EL (cell line): ENCODE measurements around the gene NFKBIL1.
"Not testable (repeated sequence)": the region's sequence is repeated elsewhere in the genome, so short reads cannot be mapped to it uniquely, and the experiment has no call there.

Experiments
- DNase-seq: peaks from one replicate; pipeline ENCODE4 v3.0.0-alpha.2; 2016

The NFKBIL1 gene

GRCh38 chr6:31546958-31547726 is at the start of gene NFKBIL1:
Gene NFKBIL1, plus strand, starts transcription at chr6:31547608. Its CDS starts 87 bp downstream, at chr6:31547695.
- peak; percentile 98 for DNase-seq

- DNase-seq: no peak
Measured at GRCh38 chr6:31498748-31499147, 48.7 kb upstream of the NFKBIL1 start.

- not testable (repeated sequence) for DNase-seq
Measured at GRCh38 chr6:31499648-31500047, 47.8 kb upstream of the NFKBIL1 start.

GRCh38 chr6:31502586-31502985 is 44.8 kb upstream of the NFKBIL1 start:
- DNase-seq: no peak

- DNase-seq: not testable (repeated sequence)
Measured at GRCh38 chr6:31509036-31509435, 38.4 kb upstream of the NFKBIL1 start.

- no peak for DNase-seq
Measured at GRCh38 chr6:31510007-31510406, 37.4 kb upstream of the NFKBIL1 start.

GRCh38 chr6:31513456-31514165 is 33.8 kb upstream of the NFKBIL1 start:
- peak; percentile 55 for DNase-seq

GRCh38 chr6:31521835-31522234 is 25.6 kb upstream of the NFKBIL1 start:
- no peak for DNase-seq

- no peak for DNase-seq
Measured at GRCh38 chr6:31525553-31525931, 21.9 kb upstream of the NFKBIL1 start.

GRCh38 chr6:31525932-31526591 is 21.3 kb upstream of the NFKBIL1 start:
- peak; percentile 60 for DNase-seq

- DNase-seq: peak; percentile 29
Measured at GRCh38 chr6:31528307-31528777, 19.1 kb upstream of the NFKBIL1 start.

GRCh38 chr6:31528821-31529328 is 18.5 kb upstream of the NFKBIL1 start, which contains the start of gene MCCD1:
Gene MCCD1, plus strand, starts transcription at chr6:31528962. Its CDS starts 53 bp downstream, at chr6:31529015.
- no peak for DNase-seq

GRCh38 chr6:31529329-31530150 is 17.9 kb upstream of the NFKBIL1 start:
- no peak for DNase-seq

- DNase-seq: no peak
Measured at GRCh38 chr6:31530659-31531058, 16.7 kb upstream of the NFKBIL1 start.

- no peak for DNase-seq
Measured at GRCh38 chr6:31531162-31531561, 16.2 kb upstream of the NFKBIL1 start.

GRCh38 chr6:31531771-31532643 is 15.4 kb upstream of the NFKBIL1 start:
- no peak for DNase-seq

- no peak for DNase-seq
Measured at GRCh38 chr6:31532644-31533454, 14.6 kb upstream of the NFKBIL1 start.

- no peak for DNase-seq
Measured at GRCh38 chr6:31533455-31533841, 14.0 kb upstream of the NFKBIL1 start.

GRCh38 chr6:31534011-31534410 is 13.4 kb upstream of the NFKBIL1 start:
- DNase-seq: no peak

- no peak for DNase-seq
Measured at GRCh38 chr6:31534521-31535040, 12.8 kb upstream of the NFKBIL1 start.
